Glutamatergic neuron (in vitro differentiated cells): ENCODE data around the gene DZANK1. TPM values are rescaled to one million over a fixed set of nuclear protein-coding genes. Genes with fewer than 3 reads are reported as not detected.

ENCODE experiments used
- DNase-seq: peaks from one replicate; pipeline ENCODE4 v3.0.0; 2022
- H3K27ac Mint-ChIP-seq: one replicate; pipeline ENCODE4 v1.8.0; 2020; ENCODE audit warnings: mild to moderate bottlenecking, mixed read lengths, inconsistent platforms; ENCODE audit not compliant: unreplicated experiment
- H3K27me3 Mint-ChIP-seq: one replicate; pipeline ENCODE4 v1.8.0; 2020; ENCODE audit warnings: mild to moderate bottlenecking, moderate library complexity, mixed read lengths, inconsistent platforms; ENCODE audit not compliant: unreplicated experiment
- H3K36me3 Mint-ChIP-seq: one replicate; pipeline ENCODE4 v1.8.0; 2020; ENCODE audit warnings: mild to moderate bottlenecking, mixed read lengths, inconsistent platforms; ENCODE audit not compliant: unreplicated experiment
- H3K4me1 Mint-ChIP-seq: one replicate; pipeline ENCODE4 v1.8.0; 2020; ENCODE audit warnings: mild to moderate bottlenecking, low read depth, mixed read lengths, inconsistent platforms; ENCODE audit not compliant: unreplicated experiment
- H3K4me3 Mint-ChIP-seq: one replicate; pipeline ENCODE4 v1.8.0; 2020; ENCODE audit warnings: mild to moderate bottlenecking, mixed read lengths, inconsistent platforms; ENCODE audit not compliant: unreplicated experiment
- H3K9me3 Mint-ChIP-seq: one replicate; pipeline ENCODE4 v1.8.0; 2020; ENCODE audit warnings: mild to moderate bottlenecking, moderate library complexity, mixed read lengths, inconsistent platforms; ENCODE audit not compliant: unreplicated experiment
- CTCF ChIP-seq: fragments of 200-600 bp; sonication (generic); IDR thresholded peaks from one replicate; pipeline ENCODE4 v1.5.0; 2021; ENCODE audit not compliant: partially characterized antibody, unreplicated experiment
- total RNA-seq: library from RNA; stranded (reverse); fragmentation: NEBNext Ultra II Directional; extraction: Animal tissue kit (Norgen Biotek cat#: 25700); gene quantifications from one replicate; pipeline ENCODE4 v1.2.1, GENCODE V29; 2021; ENCODE audit not compliant: unreplicated experiment

The DZANK1 gene
- total RNA-seq, 1 donor from 2014 or later: 6.4 TPM

- Mint-ChIP-seq H3K36me3 (peaks cover 7% of the 10 kb centered on the region), H3K4me1 (peaks cover 2% of the 10 kb centered on the region), H3K9me3 (peaks cover 2% of the 10 kb centered on the region), H3K27ac (peak within 1 kb of the TSS; percentile 97), H3K4me3 (peak within 1 kb of the TSS; percentile 95), H3K27me3 (peaks cover 3% of the 10 kb centered on the region)
- no peak for TF ChIP-seq CTCF
- DNase-seq: peak; percentile 92
Measured at GRCh38 chr20:18496740-18497592, 30.1 kb upstream of the DZANK1 start, which contains the start of gene RBBP9. Gene RBBP9 (minus strand): TSS chr20:18497225. CDS start chr20:18497167, 58 bp downstream.

- Mint-ChIP-seq H3K9me3 (peaks cover 2% of the 10 kb centered on the region), H3K4me1 (peaks cover 2% of the 10 kb centered on the region), H3K27ac (peak overlapping the region; percentile 97), H3K36me3 (peaks cover 7% of the 10 kb centered on the region), H3K4me3 (peak overlapping the region; percentile 95), H3K27me3 (peaks cover 3% of the 10 kb centered on the region)
- no peak for TF ChIP-seq CTCF
- DNase-seq: peak; percentile 16
Measured at GRCh38 chr20:18496042-18496441, 29.2 kb upstream of the DZANK1 start.

GRCh38 chr20:18488301-18488700 is 21.5 kb upstream of the DZANK1 start:
- Mint-ChIP-seq H3K36me3 (peaks cover 4% of the 10 kb centered on the region), H3K27ac (no peak overlapping the region), H3K9me3 (no peaks in the 10 kb centered on the region), H3K4me3 (no peak overlapping the region), H3K4me1 (no peaks in the 10 kb centered on the region), H3K27me3 (no peaks in the 10 kb centered on the region)
- no peak for TF ChIP-seq CTCF
- no peak for DNase-seq

GRCh38 chr20:18481596-18481995 is 14.8 kb upstream of the DZANK1 start:
- H3K36me3 Mint-ChIP-seq: no peaks in the 10 kb centered on the region

More at GRCh38 chr20:18481596-18481995, 14.8 kb upstream of the DZANK1 start:
- no peaks in the 10 kb centered on the region for H3K9me3 Mint-ChIP-seq
- no peak overlapping the region for H3K4me3 Mint-ChIP-seq
- DNase-seq: no peak
- no peaks in the 10 kb centered on the region for H3K4me1 Mint-ChIP-seq
- no peak for TF ChIP-seq CTCF
- H3K27ac Mint-ChIP-seq: no peak overlapping the region
- H3K27me3 Mint-ChIP-seq: no peaks in the 10 kb centered on the region
